ENCODE data around the gene PHGDH. TPM values are rescaled to one million over a fixed set of nuclear protein-coding genes. Genes with fewer than 3 reads are reported as not detected.

PHGDH gene
- total and polyA plus RNA-seq, 2 experiments from 2014 or later: 257 to 298 TPM

- Histone ChIP-seq H3F3A (ENCODE audit: insufficient read depth) (no peaks in the 10 kb centered on the region), H3K4me2 (ENCODE audit: unreplicated experiment) (no peak overlapping the region), H3K4me3 (no peak overlapping the region), H3K79me2 (ENCODE audit: insufficient read depth) (no peaks in the 10 kb centered on the region), H3K27ac (no peak overlapping the region), H4K20me1 (ENCODE audit: insufficient read depth) (no peaks in the 10 kb centered on the region), H3K27me3 (replicated peaks; ENCODE audit: insufficient read depth) (no peaks in the 10 kb centered on the region), H3K36me3 (ENCODE audit: low read depth) (peaks cover 39% of the 10 kb centered on the region; the same call in 1 of the 2 replicates), H3K9ac (no peak overlapping the region), H3K9me3 (ENCODE audit: low read depth) (no peaks in the 10 kb centered on the region), H3K9me2 (ENCODE audit: insufficient read depth) (no peaks in the 10 kb centered on the region), H2AFZ (no peak overlapping the region), H3K4me1 (ENCODE audit: insufficient read depth) (no peaks in the 10 kb centered on the region)
- no peak for TF ChIP-seq EZH2 (IDR thresholded peaks at IDR 0.05; ENCODE audit: insufficient read depth, poor library complexity, severe bottlenecking)
- TF ChIP-seq EZH2phosphoT487 (IDR thresholded peaks at IDR 0.05; ENCODE audit: insufficient read depth, low read depth): no peak
- 85 to 90% methylated on average over 7 of the region's 7 CpGs for WGBS, 2 experiments (ENCODE audit: low coverage in 1 of 2, low lambda C conversion rate in 2 of 2, missing lambda C conversion rate in 2 of 2)
- DNase-seq: no peak
- in situ Hi-C loops (cut with MboI): no loop called here
Observed at GRCh38 chr1:119738100-119738720, 26.5 kb downstream of the PHGDH start.

- in situ Hi-C loops (cut with MboI): no loop called here
- no peaks in the 10 kb centered on the region for H3K79me2 ChIP-seq (ENCODE audit: insufficient read depth)
- no peaks in the 10 kb centered on the region for H3K9me3 ChIP-seq (ENCODE audit: low read depth)
- peaks cover 39% of the 10 kb centered on the region; the same call in 1 of the 2 replicates for H3K36me3 ChIP-seq (ENCODE audit: low read depth)
- no peaks in the 10 kb centered on the region for H3K9me2 ChIP-seq (ENCODE audit: insufficient read depth)
- H3K4me3 ChIP-seq: no peak overlapping the region
- no peak for DNase-seq
- TF ChIP-seq EZH2 (IDR thresholded peaks at IDR 0.05; ENCODE audit: insufficient read depth, poor library complexity, severe bottlenecking) (no peak), EZH2phosphoT487 (IDR thresholded peaks at IDR 0.05; ENCODE audit: insufficient read depth, low read depth) (no peak)
- no peak overlapping the region for H2AFZ ChIP-seq
- no peak overlapping the region for H3K4me2 ChIP-seq (ENCODE audit: unreplicated experiment)
- H4K20me1 ChIP-seq (ENCODE audit: insufficient read depth): no peaks in the 10 kb centered on the region
- no peaks in the 10 kb centered on the region for H3K4me1 ChIP-seq (ENCODE audit: insufficient read depth)
- H3F3A ChIP-seq (ENCODE audit: insufficient read depth): no peaks in the 10 kb centered on the region
- 83 to 84% methylated on average over 6 of the region's 6 CpGs for WGBS, 2 experiments (ENCODE audit: low coverage in 1 of 2, low lambda C conversion rate in 2 of 2, missing lambda C conversion rate in 2 of 2)
- H3K27me3 ChIP-seq (replicated peaks; ENCODE audit: insufficient read depth): no peaks in the 10 kb centered on the region
- H3K27ac ChIP-seq: no peak overlapping the region
- no peak overlapping the region for H3K9ac ChIP-seq
Observed at GRCh38 chr1:119739150-119739549, 27.4 kb downstream of the PHGDH start.

DNA sequence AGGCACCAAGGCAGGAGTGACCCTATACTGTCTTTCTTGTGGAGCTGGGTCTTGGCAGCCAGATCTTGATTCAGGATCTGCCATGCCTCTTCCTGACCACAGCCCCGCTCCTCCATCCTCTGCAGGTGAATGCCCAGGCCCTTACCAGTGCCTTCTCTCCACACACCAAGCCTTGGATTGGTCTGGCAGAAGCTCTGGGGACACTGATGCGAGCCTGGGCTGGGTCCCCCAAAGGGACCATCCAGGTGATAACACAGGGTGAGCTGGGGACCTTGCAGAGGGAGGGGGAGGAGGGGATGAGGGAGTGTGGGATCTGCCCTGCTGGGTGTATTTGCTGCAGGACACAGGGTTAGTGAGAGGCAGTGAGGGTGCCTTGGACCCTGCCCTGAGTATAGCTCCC lies 28.5 kb downstream of the PHGDH start:
- in situ Hi-C loops (cut with MboI): no loop called here
- 97 to 100% methylated on average over 2 of the region's 2 CpGs for whole genome bisulfite sequencing, 2 experiments (ENCODE audit: low coverage in 1 of 2, low lambda C conversion rate in 2 of 2, missing lambda C conversion rate in 2 of 2)
- H2AFZ ChIP-seq: no peak overlapping the region
- no peak overlapping the region for H3K27ac ChIP-seq
- H3F3A ChIP-seq (ENCODE audit: insufficient read depth): no peaks in the 10 kb centered on the region
- H3K79me2 ChIP-seq (ENCODE audit: insufficient read depth): no peaks in the 10 kb centered on the region
- H3K9me3 ChIP-seq (ENCODE audit: low read depth): no peaks in the 10 kb centered on the region
- no peaks in the 10 kb centered on the region for H3K4me1 ChIP-seq (ENCODE audit: insufficient read depth)
- peaks cover 30% of the 10 kb centered on the region; the same call in 1 of the 2 replicates for H3K36me3 ChIP-seq (ENCODE audit: low read depth)
- no peaks in the 10 kb centered on the region for H3K9me2 ChIP-seq (ENCODE audit: insufficient read depth)
- TF ChIP-seq EZH2 (IDR thresholded peaks at IDR 0.05; ENCODE audit: insufficient read depth, poor library complexity, severe bottlenecking): no peak
- TF ChIP-seq EZH2phosphoT487 (IDR thresholded peaks at IDR 0.05; ENCODE audit: insufficient read depth, low read depth): no peak
- no peak for DNase-seq
- no peaks in the 10 kb centered on the region for H3K27me3 ChIP-seq (replicated peaks; ENCODE audit: insufficient read depth)
- H3K9ac ChIP-seq: no peak overlapping the region
- H4K20me1 ChIP-seq (ENCODE audit: insufficient read depth): no peaks in the 10 kb centered on the region
- H3K4me2 ChIP-seq (ENCODE audit: unreplicated experiment): no peak overlapping the region
- no peak overlapping the region for H3K4me3 ChIP-seq

DNA sequence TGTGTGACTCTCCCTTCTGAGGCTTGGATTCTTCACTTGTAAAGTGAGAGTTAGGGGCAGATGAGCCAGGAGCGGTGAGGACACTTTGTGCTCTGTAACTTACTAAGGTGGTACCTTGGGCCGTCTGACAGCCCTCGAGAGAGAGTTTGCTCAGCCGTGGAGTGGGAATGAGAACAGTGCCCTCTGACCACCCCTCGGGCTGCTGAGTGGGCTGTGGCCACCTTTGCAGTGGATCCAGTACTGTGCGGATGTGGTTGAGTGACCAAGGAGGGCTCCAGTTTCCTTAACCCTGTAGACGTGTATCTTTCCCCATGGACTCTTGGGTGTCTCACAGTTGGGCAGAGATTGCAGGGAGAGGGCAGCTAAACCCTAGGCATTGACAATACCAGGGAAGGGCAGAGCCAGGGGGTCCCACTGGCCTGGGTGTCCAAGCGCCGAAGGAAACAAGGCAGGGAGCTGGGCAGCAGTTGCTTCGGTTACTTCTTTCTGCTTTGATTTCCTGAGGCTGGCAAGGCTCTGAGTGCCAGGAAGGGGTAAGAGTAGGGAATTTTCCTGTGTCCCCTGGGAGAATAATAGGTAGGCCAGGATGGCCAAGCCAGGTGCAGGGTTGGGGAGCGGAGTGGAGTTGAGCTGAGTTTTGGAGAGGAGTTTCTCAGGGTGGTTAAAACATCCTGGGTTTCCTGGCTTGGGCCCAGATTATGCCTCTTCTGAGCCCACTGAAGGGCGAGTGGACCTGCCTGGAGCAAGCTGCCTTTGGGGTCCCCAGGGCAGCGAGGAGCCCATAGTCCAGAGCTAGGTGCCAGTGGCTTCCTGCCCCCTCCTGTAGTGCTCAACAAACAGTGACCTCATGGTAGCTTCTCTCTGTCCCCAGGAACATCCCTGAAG lies 29.4 kb downstream of the PHGDH start:
- H3K36me3 ChIP-seq (ENCODE audit: low read depth): peaks cover 23% of the 10 kb centered on the region; the same call in 1 of the 2 replicates
- no peaks in the 10 kb centered on the region for H3K79me2 ChIP-seq (ENCODE audit: insufficient read depth)
- H3K4me3 ChIP-seq: no peak overlapping the region
- 89 to 93% methylated on average over 13 of the region's 13 CpGs for WGBS, 2 experiments (ENCODE audit: low coverage in 1 of 2, low lambda C conversion rate in 2 of 2, missing lambda C conversion rate in 2 of 2)
- H3K9ac ChIP-seq: no peak overlapping the region
- no peaks in the 10 kb centered on the region for H3K9me3 ChIP-seq (ENCODE audit: low read depth)
- no peaks in the 10 kb centered on the region for H3K4me1 ChIP-seq (ENCODE audit: insufficient read depth)
- in situ Hi-C loops (cut with MboI): no loop called here
- H3K27ac ChIP-seq: no peak overlapping the region
- H3K27me3 ChIP-seq (replicated peaks; ENCODE audit: insufficient read depth): no peaks in the 10 kb centered on the region
- no peak overlapping the region for H2AFZ ChIP-seq
- H3F3A ChIP-seq (ENCODE audit: insufficient read depth): no peaks in the 10 kb centered on the region; the same call in 1 of the 2 replicates
- DNase-seq: no peak
- TF ChIP-seq EZH2phosphoT487 (IDR thresholded peaks at IDR 0.05; ENCODE audit: insufficient read depth, low read depth) (no peak), EZH2 (IDR thresholded peaks at IDR 0.05; ENCODE audit: insufficient read depth, poor library complexity, severe bottlenecking) (no peak)
- H4K20me1 ChIP-seq (ENCODE audit: insufficient read depth): no peaks in the 10 kb centered on the region
- no peaks in the 10 kb centered on the region for H3K9me2 ChIP-seq (ENCODE audit: insufficient read depth)
- no peak overlapping the region for H3K4me2 ChIP-seq (ENCODE audit: unreplicated experiment)

Data from GM23248 (cell line).